Endothelial cell of umbilical vein (primary cell): ENCODE results near the gene ASB13. TPM values are rescaled to one million over a fixed set of nuclear protein-coding genes. Genes with fewer than 3 reads are reported as not detected.

Experiments used
- BruUV-seq: library from RNA; stranded (reverse); fragments of 400-500 nt; replicated peaks from 2 replicates; lab custom pipeline; 2021; lab: Mats Ljungman, UMichigan
- CTCF ChIA-PET: fragments of 300-600, 350-600 bp; sonication (Branson Sonifier 250); formaldehyde crosslinking; loops from one replicate; lab custom pipeline; 2021; ENCODE audit warnings: antibody characterized with exemption, inconsistent platforms; lab: Charles Lee
- POLR2A ChIA-PET: fragments of 300-600, 350-600 bp; sonication (Branson Sonifier 250); formaldehyde crosslinking; loops from one replicate; lab custom pipeline; 2021; ENCODE audit warnings: antibody characterized with exemption, inconsistent platforms; lab: Charles Lee
- DNase-seq: peaks from one replicate; pipeline ENCODE4 v3.0.0-alpha.2; 2011; ENCODE audit warnings: low read depth, low spot score
- FAIRE-seq: peaks from 2 replicates; lab custom pipeline; 2011; peaks lifted over from hg19 to GRCh38; lab: Jason Lieb, UNC
- H2AFZ ChIP-seq: 2 replicates; pipeline ENCODE4 v1.6.0; 2012; ENCODE audit warnings: low read depth, low read length, control low read depth, inconsistent platforms
- H3K27ac ChIP-seq: 2 replicates; pipeline ENCODE4 v1.5.1; 2011; ENCODE audit warnings: low read depth, mild to moderate bottlenecking, control low read depth, low read length, moderate library complexity; ENCODE audit not compliant: insufficient read depth
- H3K27me3 ChIP-seq, 2 experiments: 2 replicates each; pipeline versions ENCODE4 v1.6.0 to v1.6.1; 2011; ENCODE audit warnings: low read length in 2 of 2, mixed read lengths in 1 of 2; ENCODE audit not compliant: control insufficient read depth in 2 of 2, insufficient read depth in 2 of 2
- H3K36me3 ChIP-seq, 2 experiments: 2 replicates in 1 of 2; 3 replicates in 1 of 2; pipeline ENCODE4 v1.5.1; 2011; ENCODE audit warnings: low read length in 2 of 2, mild to moderate bottlenecking in 1 of 2, moderate library complexity in 1 of 2; ENCODE audit not compliant: control insufficient read depth in 2 of 2, insufficient read depth in 2 of 2; ENCODE audit errors: extremely low read depth in 1 of 2
- H3K4me1 ChIP-seq: 3 replicates; pipeline ENCODE4 v1.5.1; 2011; ENCODE audit warnings: mild to moderate bottlenecking, low read length; ENCODE audit not compliant: control insufficient read depth, insufficient read depth; ENCODE audit errors: extremely low read depth
- H3K4me2 ChIP-seq: 2 replicates; pipeline ENCODE4 v1.6.1; 2011; ENCODE audit warnings: low read length, control low read depth, mixed read lengths; ENCODE audit not compliant: insufficient read depth
- H3K4me3 ChIP-seq, 3 experiments: fragments of 200-600 bp in 1 of 3; sonication (generic), shearing (Covaris generic) in 1 of 3; replicated peaks in 1 of 3; 2 replicates each; pipeline ENCODE4 v1.5.1; 2011 to 2016; ENCODE audit warnings: control low read depth in 3 of 3, low read length in 3 of 3, mild to moderate bottlenecking in 2 of 3, inconsistent platforms in 1 of 3, low read depth in 1 of 3, moderate library complexity in 1 of 3; ENCODE audit not compliant: insufficient read depth in 1 of 3
- H3K79me2 ChIP-seq: 2 replicates; pipeline ENCODE4 v1.6.0; 2012; ENCODE audit warnings: low read length, inconsistent platforms; ENCODE audit not compliant: control insufficient read depth, insufficient read depth
- H3K9ac ChIP-seq: replicated peaks from 2 replicates; pipeline ENCODE3; 2011; ENCODE audit warnings: low read length, control low read depth; ENCODE audit not compliant: insufficient read depth; ENCODE audit errors: extremely low read depth
- H3K9me1 ChIP-seq: replicated peaks from 3 replicates; pipeline ENCODE4 v1.6.0; 2011; ENCODE audit warnings: mild to moderate bottlenecking, low read length; ENCODE audit not compliant: control insufficient read depth, insufficient read depth; ENCODE audit errors: extremely low read depth
- H3K9me3 ChIP-seq: replicated peaks from 2 replicates; pipeline ENCODE4 v1.5.1; 2012; ENCODE audit warnings: low read length, inconsistent platforms; ENCODE audit not compliant: control insufficient read depth, insufficient read depth
- H4K20me1 ChIP-seq: replicated peaks from 2 replicates; pipeline ENCODE3; 2011; ENCODE audit warnings: mild to moderate bottlenecking, low read length; ENCODE audit not compliant: control insufficient read depth, insufficient read depth; ENCODE audit errors: extremely low read depth
- EZH2 ChIP-seq: IDR thresholded peaks from 2 replicates; pipeline ENCODE4 v1.6.1; 2012; ENCODE audit warnings: borderline replicate concordance, low read depth, mild to moderate bottlenecking, moderate library complexity, low read length, inconsistent platforms; ENCODE audit not compliant: severe bottlenecking
- FOS ChIP-seq: IDR thresholded peaks from 2 replicates; pipeline ENCODE4 v1.6.1; 2011; ENCODE audit warnings: mild to moderate bottlenecking, low read length, moderate library complexity, borderline replicate concordance; ENCODE audit not compliant: insufficient read depth
- GATA2 ChIP-seq: IDR thresholded peaks from 2 replicates; pipeline ENCODE4 v1.7.0; 2011; ENCODE audit warnings: low read depth, mild to moderate bottlenecking, moderate library complexity, mixed read lengths, low read length; ENCODE audit not compliant: insufficient read length, insufficient read depth
- JUN ChIP-seq: IDR thresholded peaks from 2 replicates; pipeline ENCODE4 v1.6.1; 2011; ENCODE audit warnings: borderline replicate concordance, low read depth; ENCODE audit not compliant: insufficient read length, insufficient read depth
- MYC ChIP-seq: IDR thresholded peaks from one replicate; pipeline ENCODE4 v1.6.1; 2011; ENCODE audit warnings: mild to moderate bottlenecking, low read depth, low read length
- POLR2A ChIP-seq: IDR thresholded peaks from 2 replicates; pipeline ENCODE4 v1.6.1; 2012; ENCODE audit warnings: low read depth, mild to moderate bottlenecking, control low read depth, low read length
- POLR2AphosphoS5 ChIP-seq: IDR thresholded peaks from 2 replicates; pipeline ENCODE4 v1.6.1; 2012; ENCODE audit warnings: low read depth, mild to moderate bottlenecking, control low read depth, low read length, moderate library complexity; ENCODE audit not compliant: insufficient read depth
- dilution Hi-C: fragments of 300-500 bp; cut with MboI; formaldehyde crosslinking; loops from one replicate; pipeline ENCODE4 v1.15.0; 2019; ENCODE audit warnings: low sequenced_read_pairs; ENCODE audit not compliant: extremely low pct_ligation_motif_present
- intact Hi-C: fragments of 100-400 bp; cut with micrococcal nuclease; formaldehyde crosslinking; loops from one replicate; pipeline ENCODE4 v1.10.0; 2022
- polyA plus RNA-seq, 4 experiments: library from polyadenylated mRNA; depleted of rRNA in 3 of 4; stranded (reverse) in 3 of 4; unstranded in 1 of 4; fragments of >200 nt; gene quantifications; 2 replicates each; pipeline versions ENCODE4 v1.2.1 to v1.2.3, GENCODE V29; 2011 to 2012; ENCODE audit warnings: missing spikeins in 1 of 4
- total RNA-seq: library from RNA; stranded (reverse); gene quantifications from 2 replicates; pipeline ENCODE4 v1.2.3, GENCODE V29; 2021
- TF ChIP-seq, protein P1 (sequence below): IDR thresholded peaks from 2 replicates; pipeline ENCODE4 v1.6.1; 2011; ENCODE audit not compliant: insufficient read depth, insufficient read length
- TF ChIP-seq, protein P2 (sequence below), 2 donors: IDR thresholded peaks; 1 replicate in 1 of 2; 2 replicates in 1 of 2; pipeline ENCODE4 v1.5.1; 2011; ENCODE audit warnings: low read length in 2 of 2, mild to moderate bottlenecking in 2 of 2, moderate library complexity in 2 of 2, control low read depth in 1 of 2, inconsistent platforms in 1 of 2, low read depth in 1 of 2; ENCODE audit not compliant: insufficient read depth in 1 of 2; ENCODE audit errors: extremely low read depth in 1 of 2

ASB13 gene
- total and polyA plus RNA-seq, 2 donors (not counting 3 experiments of a cell fraction or from before 2014, with no cell fraction given) = 6.3 to 7.3 TPM

DNA sequence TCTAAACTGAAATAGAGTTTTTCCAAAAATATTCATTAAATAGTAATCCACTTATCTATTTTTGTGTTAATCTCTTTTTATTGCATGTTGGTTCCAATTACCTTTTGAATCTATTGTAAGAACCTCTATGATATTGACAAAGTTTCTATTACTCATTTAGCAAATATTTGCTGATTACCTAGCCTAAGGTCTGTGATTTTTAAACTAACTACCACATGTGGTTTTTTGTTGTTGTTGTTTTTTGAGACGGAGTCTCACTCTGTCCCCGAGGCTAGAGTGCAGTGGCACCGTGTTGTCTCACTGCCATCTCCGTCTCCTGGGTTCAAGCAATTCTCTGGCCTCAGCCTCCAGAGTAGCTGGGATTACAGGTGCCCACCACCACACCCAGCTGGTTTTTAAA lies 2.0 kb upstream of the ASB13 start:
- dilution Hi-C loops (no loop called here), intact Hi-C loops (no loop called here)
- no TSS peak for BruUV-seq
- no peak overlapping the region for H2AFZ ChIP-seq
- CTCF ChIA-PET = no interaction called here
- no peak overlapping the region for H3K27ac ChIP-seq
- no peaks in the 10 kb centered on the region for H3K79me2 ChIP-seq
- POLR2A ChIA-PET = no interaction called here
- no peaks in the 10 kb centered on the region for H3K9me3 ChIP-seq
- FAIRE-seq = no peak
- no peak overlapping the region for H3K4me2 ChIP-seq
- no peak for DNase-seq
- H3K36me3 ChIP-seq = no peaks in the 10 kb centered on the region
- H3K9me1 ChIP-seq = no peaks in the 10 kb centered on the region
- H3K27me3 ChIP-seq = peaks cover 3 to 8% of the 10 kb centered on the region in 2 experiments
- H3K9ac ChIP-seq = no peak overlapping the region
- H3K4me3 ChIP-seq = no peak overlapping the region
- no peak for TF ChIP-seq JUN
- TF ChIP-seq, protein P1, sequence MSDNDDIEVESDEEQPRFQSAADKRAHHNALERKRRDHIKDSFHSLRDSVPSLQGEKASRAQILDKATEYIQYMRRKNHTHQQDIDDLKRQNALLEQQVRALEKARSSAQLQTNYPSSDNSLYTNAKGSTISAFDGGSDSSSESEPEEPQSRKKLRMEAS = no peak
- no peak for TF ChIP-seq POLR2AphosphoS5
- TF ChIP-seq POLR2A = no peak
- TF ChIP-seq, protein P2, sequence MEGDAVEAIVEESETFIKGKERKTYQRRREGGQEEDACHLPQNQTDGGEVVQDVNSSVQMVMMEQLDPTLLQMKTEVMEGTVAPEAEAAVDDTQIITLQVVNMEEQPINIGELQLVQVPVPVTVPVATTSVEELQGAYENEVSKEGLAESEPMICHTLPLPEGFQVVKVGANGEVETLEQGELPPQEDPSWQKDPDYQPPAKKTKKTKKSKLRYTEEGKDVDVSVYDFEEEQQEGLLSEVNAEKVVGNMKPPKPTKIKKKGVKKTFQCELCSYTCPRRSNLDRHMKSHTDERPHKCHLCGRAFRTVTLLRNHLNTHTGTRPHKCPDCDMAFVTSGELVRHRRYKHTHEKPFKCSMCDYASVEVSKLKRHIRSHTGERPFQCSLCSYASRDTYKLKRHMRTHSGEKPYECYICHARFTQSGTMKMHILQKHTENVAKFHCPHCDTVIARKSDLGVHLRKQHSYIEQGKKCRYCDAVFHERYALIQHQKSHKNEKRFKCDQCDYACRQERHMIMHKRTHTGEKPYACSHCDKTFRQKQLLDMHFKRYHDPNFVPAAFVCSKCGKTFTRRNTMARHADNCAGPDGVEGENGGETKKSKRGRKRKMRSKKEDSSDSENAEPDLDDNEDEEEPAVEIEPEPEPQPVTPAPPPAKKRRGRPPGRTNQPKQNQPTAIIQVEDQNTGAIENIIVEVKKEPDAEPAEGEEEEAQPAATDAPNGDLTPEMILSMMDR (IDR thresholded peaks at IDR 0.05; ENCODE audit: extremely low read depth in 1 of 2, insufficient read depth in 1 of 2, low read depth in 1 of 2, low read length in 2 of 2) = no peak
- TF ChIP-seq FOS = no peak
- no peak for TF ChIP-seq MYC
- TF ChIP-seq GATA2 = no peak
- no peak for TF ChIP-seq EZH2
- H4K20me1 ChIP-seq = no peaks in the 10 kb centered on the region
- H3K4me1 ChIP-seq = peaks cover 6% of the 10 kb centered on the region
